AG04450 (cell line): Measurements from ENCODE around the gene ARHGEF17. TPM values are rescaled to one million over a fixed set of nuclear protein-coding genes. Genes with fewer than 3 reads are reported as not detected.

ENCODE experiments used
- CTCF ChIA-PET: fragments of 300-600, 350-600 bp; formaldehyde crosslinking; extraction: SDS; loops from one replicate; lab custom pipeline; 2022; ENCODE audit warnings: antibody characterized with exemption, inconsistent platforms; lab: Charles Lee
- POLR2A ChIA-PET: fragments of 350-600 bp; formaldehyde crosslinking; extraction: SDS; loops from one replicate; lab custom pipeline; 2021; ENCODE audit warnings: antibody characterized with exemption, inconsistent platforms; lab: Yijun Ruan, JAX
- DNase-seq: peaks from one replicate; pipeline ENCODE4 v3.0.0-alpha.2; 2011; ENCODE audit warnings: low read depth, low spot score
- H3K27ac ChIP-seq: one replicate; pipeline ENCODE4 v1.5.1; 2012; ENCODE audit warnings: low read depth, low read length, control low read depth
- H3K27me3 ChIP-seq: one replicate; pipeline ENCODE4 v1.6.0; 2012; ENCODE audit warnings: low read length; ENCODE audit not compliant: control insufficient read depth, insufficient read depth
- H3K4me3 ChIP-seq: 2 replicates; pipeline ENCODE4 v1.5.1; 2011; ENCODE audit warnings: mild to moderate bottlenecking, low read depth, low read length, control low read depth
- H3K9me3 ChIP-seq: 2 replicates; pipeline ENCODE4 v1.5.1; 2012; ENCODE audit warnings: low read length; ENCODE audit not compliant: control insufficient read depth, insufficient read depth
- CTCF ChIP-seq: IDR thresholded peaks from 2 replicates; pipeline ENCODE4 v1.5.1; 2011; ENCODE audit warnings: low read depth, low read length, control low read depth, inconsistent platforms
- polyA plus RNA-seq: library from polyadenylated mRNA; depleted of rRNA; stranded (reverse); fragments of >200 nt; gene quantifications from 2 replicates; pipeline ENCODE4 v1.2.3, GENCODE V29; 2011

Gene ARHGEF17
- polyA plus RNA-seq, 1 experiment = 30.6 TPM

- H3K27me3 ChIP-seq = no peaks in the 10 kb centered on the region
- no peak for TF ChIP-seq CTCF
- CTCF ChIA-PET = interaction anchor here (7.3 kb wide), 1 partner anchor 11 kb away, joined by 74 read pairs; no protein-coding TSS in a partner anchor
- POLR2A ChIA-PET = no interaction called here
- H3K27ac ChIP-seq = no peak overlapping the region
- DNase-seq = no peak
- no peaks in the 10 kb centered on the region; the same call in 1 of the 2 replicates for H3K9me3 ChIP-seq
- H3K4me3 ChIP-seq = no peak overlapping the region
These were observed 54.1 kb downstream of the ARHGEF17 start for GRCh38 chr11:73361953-73362776.

GRCh38 chr11:73363147-73363546, 55.1 kb downstream of the ARHGEF17 start:
- ChIA-PET CTCF (interaction anchor here (7.3 kb wide), 1 partner anchor 12 kb away, joined by 74 read pairs; no protein-coding TSS in a partner anchor), POLR2A (no interaction called here)
- Histone ChIP-seq H3K27me3 (no peaks in the 10 kb centered on the region), H3K9me3 (no peaks in the 10 kb centered on the region; the same call in 1 of the 2 replicates), H3K27ac (no peak overlapping the region), H3K4me3 (no peak overlapping the region)
- no peak for DNase-seq
- TF ChIP-seq CTCF = no peak

- ChIA-PET POLR2A (no interaction called here), CTCF (interaction anchor here (7.3 kb wide), 1 partner anchor 15 kb away, joined by 74 read pairs; no protein-coding TSS in a partner anchor)
- no peak overlapping the region for H3K4me3 ChIP-seq
- H3K27ac ChIP-seq = no peak overlapping the region
- no peaks in the 10 kb centered on the region; the same call in 1 of the 2 replicates for H3K9me3 ChIP-seq
- no peaks in the 10 kb centered on the region for H3K27me3 ChIP-seq
- DNase-seq = no peak
- TF ChIP-seq CTCF = no peak
These were observed 57.5 kb downstream of the ARHGEF17 start for GRCh38 chr11:73365352-73366264.

GRCh38 chr11:73366265-73366610, 58.2 kb downstream of the ARHGEF17 start:
- ChIA-PET CTCF (interaction anchor here (7.3 kb wide), 1 partner anchor 15 kb away, joined by 74 read pairs; no protein-coding TSS in a partner anchor), POLR2A (no interaction called here)

More at GRCh38 chr11:73366265-73366610, 58.2 kb downstream of the ARHGEF17 start:
- H3K4me3 ChIP-seq = no peak overlapping the region
- H3K9me3 ChIP-seq = no peaks in the 10 kb centered on the region; the same call in 1 of the 2 replicates
- no peak overlapping the region for H3K27ac ChIP-seq
- TF ChIP-seq CTCF = no peak
- DNase-seq = no peak
- no peaks in the 10 kb centered on the region for H3K27me3 ChIP-seq
